A549 (cell line): Measurements from ENCODE around the gene HS3ST3A1. TPM values are rescaled to one million over a fixed set of nuclear protein-coding genes. Genes with fewer than 3 reads are reported as not detected.

Experiments
- ATAC-seq, 2 experiments: fragments of 200-7000 bp in 1 of 2; fragments of >200 bp in 1 of 2; cut with Nextera tagmentation in 1 of 2; cut with Tn5 transposase in 1 of 2; 3 replicates each; pipeline versions ENCODE4 v1.8.0 to v1.9.1; 2018 to 2020; ENCODE audit warnings: mild to moderate bottlenecking in 1 of 2, moderate library complexity in 1 of 2
- CTCF ChIA-PET: fragments of 300-600 bp; sonication (Branson Sonifier 250); formaldehyde crosslinking; extraction: SDS; loops from one replicate; lab custom pipeline; 2021; ENCODE audit warnings: antibody characterized with exemption, inconsistent platforms; lab: Yijun Ruan, JAX
- POLR2A ChIA-PET: fragments of 350-600 bp; formaldehyde crosslinking; extraction: SDS; loops from one replicate; lab custom pipeline; 2021; ENCODE audit warnings: antibody characterized with exemption, inconsistent platforms; lab: Yijun Ruan, JAX
- DNase-seq, 2 experiments: peaks; one replicate each; pipeline versions ENCODE4 v3.0.0 to v3.0.0-alpha.2; 2011 to 2016; ENCODE audit warnings: low read depth in 1 of 2, low spot score in 1 of 2
- FAIRE-seq: peaks from 2 replicates; lab custom pipeline; 2011; peaks lifted over from hg19 to GRCh38; lab: Jason Lieb, UNC
- H3K27ac ChIP-seq, 2 experiments: fragments of >200 bp; sonication (Bioruptor Twin); formaldehyde crosslinking; 3 replicates each; pipeline ENCODE4 v1.5.1; 2016 to 2017
- H3K4me1 ChIP-seq: fragments of >200 bp; sonication (Bioruptor Twin); formaldehyde crosslinking; 3 replicates; pipeline ENCODE4 v1.6.1; 2016
- H3K4me2 ChIP-seq: fragments of >200 bp; sonication (Bioruptor Twin); formaldehyde crosslinking; 3 replicates; pipeline ENCODE4 v1.6.1; 2016
- H3K4me3 ChIP-seq: fragments of >200 bp; sonication (Bioruptor Twin); formaldehyde crosslinking; 3 replicates; pipeline ENCODE4 v1.5.1; 2016
- H3K9me3 ChIP-seq: fragments of >200 bp; sonication (Bioruptor Twin); formaldehyde crosslinking; 3 replicates; pipeline ENCODE4 v1.6.1; 2016
- CBX8 ChIP-seq: fragments of 200-600 bp; sonication (generic); IDR thresholded peaks from 2 replicates; pipeline ENCODE4 v1.6.1; 2016
- CEBPB ChIP-seq, 2 experiments: fragments of >200 bp in 1 of 2; sonication (Bioruptor Twin) in 1 of 2; formaldehyde crosslinking in 1 of 2; IDR thresholded peaks; 2 replicates each; pipeline ENCODE4 v1.6.1; 2012 to 2016
- CHD4 ChIP-seq: fragments of 200-600 bp; sonication (generic); IDR thresholded peaks from 2 replicates; pipeline ENCODE4 v1.6.1; 2016; ENCODE audit warnings: antibody characterized with exemption, mild to moderate bottlenecking, borderline replicate concordance
- EHMT2 ChIP-seq: fragments of 200-600 bp; sonication (generic); IDR thresholded peaks from 2 replicates; pipeline ENCODE4 v1.6.1; 2016; ENCODE audit warnings: antibody characterized with exemption, low read depth, mild to moderate bottlenecking, moderate library complexity
- ESRRA ChIP-seq: fragments of 150-350 bp; IDR thresholded peaks from 2 replicates; pipeline ENCODE4 v1.6.1; 2014; ENCODE audit warnings: mild to moderate bottlenecking, low read length, borderline replicate concordance
- FOXS1 ChIP-seq: fragments of 250-450 bp; sonication (Bioruptor Pico); IDR thresholded peaks from 2 replicates; pipeline ENCODE4 v1.5.0; 2020; ENCODE audit warnings: mild to moderate bottlenecking, moderate library complexity
- GATA3 ChIP-seq: IDR thresholded peaks from 2 replicates; pipeline ENCODE4 v1.6.1; 2012; ENCODE audit warnings: borderline replicate concordance
- HOXB5 ChIP-seq: fragments of 250-450 bp; sonication (Bioruptor Pico); IDR thresholded peaks from 2 replicates; pipeline ENCODE4 v1.5.0; 2020; ENCODE audit warnings: mild to moderate bottlenecking, moderate library complexity
- JUNB ChIP-seq: fragments of >200 bp; sonication (Bioruptor Twin); formaldehyde crosslinking; IDR thresholded peaks from 2 replicates; pipeline ENCODE4 v1.6.1; 2016
- KDM1A ChIP-seq: fragments of 200-600 bp; sonication (generic); IDR thresholded peaks from 2 replicates; pipeline ENCODE4 v1.6.1; 2016; ENCODE audit warnings: low read depth, mild to moderate bottlenecking
- NPAS2 ChIP-seq: fragments of 250-450 bp; sonication (Bioruptor Pico); IDR thresholded peaks from 2 replicates; pipeline ENCODE4 v1.8.0; 2022; ENCODE audit warnings: mild to moderate bottlenecking, moderate library complexity, borderline replicate concordance
- POLR2AphosphoS2 ChIP-seq: conservative IDR thresholded peaks from 2 replicates; pipeline ENCODE4 v1.6.1; 2012; ENCODE audit warnings: low read length, improper control_type of control experiment, inconsistent platforms
- RARB ChIP-seq: fragments of 250-450 bp; sonication (Bioruptor Pico); IDR thresholded peaks from 2 replicates; pipeline ENCODE4 v1.8.0; 2021; ENCODE audit warnings: mild to moderate bottlenecking, moderate library complexity
- RFX5 ChIP-seq: fragments of 450-650 bp; IDR thresholded peaks from 2 replicates; pipeline ENCODE4 v1.7.1; 2014; ENCODE audit warnings: antibody characterized with exemption, mild to moderate bottlenecking, moderate library complexity
- SREBF2 ChIP-seq: fragments of 450-650 bp; IDR thresholded peaks from 2 replicates; pipeline ENCODE4 v1.6.1; 2014; ENCODE audit warnings: mild to moderate bottlenecking, moderate library complexity
- TFCP2L1 ChIP-seq: fragments of 250-450 bp; sonication (Bioruptor Pico); IDR thresholded peaks from 2 replicates; pipeline ENCODE4 v1.5.0; 2021; ENCODE audit warnings: mild to moderate bottlenecking
- WGBS: methylation state at CpG from one replicate; pipeline ENCODE4 v1.1.6; 2017; ENCODE audit errors: missing lambda C conversion rate; 5-methylcytosine and 5-hydroxymethylcytosine counted together
- polyA plus RNA-seq, 4 experiments: library from polyadenylated mRNA; depleted of rRNA in 3 of 4; stranded (reverse); fragments of >200 nt; fragmentation: RNase III in 1 of 4; extraction: RNeasy Plus Mini Kit Qiagen cat#74134 plus additional on column Dnase treatment in 1 of 4; gene quantifications; 2 replicates in 3 of 4; 3 replicates in 1 of 4; pipeline ENCODE4 v1.2.3, GENCODE V29; 2011 to 2017
- TF ChIP-seq, protein P1 (sequence below): IDR thresholded peaks from 2 replicates; pipeline ENCODE4 v1.6.1; 2012; ENCODE audit warnings: low read depth, borderline replicate concordance
- TF ChIP-seq, protein P2 (sequence below): fragments of 150-350 bp; IDR thresholded peaks from 2 replicates; pipeline ENCODE4 v1.6.1; 2014; ENCODE audit warnings: low read depth, mild to moderate bottlenecking, low read length

Gene HS3ST3A1
- polyA plus RNA-seq, 2 of the 4 experiments (the other 2 are of a cell fraction) = not detected

DNA sequence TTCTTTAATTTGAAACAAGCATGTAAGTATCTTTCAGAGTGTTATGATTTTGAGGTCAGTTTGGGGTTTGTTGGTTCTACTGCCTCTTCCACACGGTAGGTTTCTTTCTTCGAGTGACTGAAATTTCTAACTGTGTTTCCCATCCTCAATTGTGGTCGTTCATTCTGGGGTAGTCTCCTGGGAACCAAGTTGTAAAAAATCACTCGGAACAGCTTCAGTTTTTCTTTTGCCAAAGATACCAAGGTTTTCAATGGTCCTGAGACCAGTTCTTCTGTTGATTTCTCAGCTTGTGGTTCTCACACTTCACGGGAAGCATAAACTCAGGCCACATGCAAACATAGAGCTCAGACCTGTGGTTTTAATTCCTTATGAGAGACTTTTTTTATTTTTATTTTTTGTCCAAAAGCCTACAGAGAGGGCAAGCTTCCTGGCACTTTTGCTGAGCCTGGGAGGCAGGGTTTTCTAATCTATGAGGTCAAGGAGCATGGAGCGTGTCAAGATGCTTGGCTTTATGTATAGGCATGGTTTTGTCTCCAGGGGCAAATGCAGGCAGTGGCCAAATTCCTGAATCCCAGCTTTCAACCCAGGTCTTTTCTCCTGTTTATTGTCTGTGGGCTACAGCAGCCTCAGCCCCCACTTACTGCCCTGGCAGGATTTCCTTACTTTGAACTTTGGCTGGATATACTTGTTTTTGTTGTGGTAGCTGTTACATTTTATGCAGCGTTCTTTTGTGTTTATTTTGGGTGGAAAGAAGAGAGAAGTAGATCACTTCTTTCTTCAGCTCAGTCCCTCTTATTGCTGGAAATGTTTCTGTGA lies 32.9 kb downstream of the HS3ST3A1 start:
- WGBS = 25% methylated on average over 7 of the region's 7 CpGs
- Histone ChIP-seq H3K9me3 (no peaks in the 10 kb centered on the region), H3K27ac (no peak overlapping the region), H3K4me3 (no peak overlapping the region), H3K4me2 (no peak overlapping the region), H3K4me1 (no peaks in the 10 kb centered on the region)
- ATAC-seq (no peak), FAIRE-seq (no peak), DNase-seq (no peak)
- CTCF ChIA-PET = interaction anchor here (0.7 to 2.0 kb wide), 5 partner anchors 8 to 232 kb away, joined by 3 to 6 read pairs (median 4); no protein-coding TSS in a partner anchor
- TF ChIP-seq TFCP2L1 (no peak), NPAS2 (CRISPR knock-in tag) (no peak), KDM1A (no peak), GATA3 (no peak)
- POLR2A ChIA-PET = no interaction called here

DNA sequence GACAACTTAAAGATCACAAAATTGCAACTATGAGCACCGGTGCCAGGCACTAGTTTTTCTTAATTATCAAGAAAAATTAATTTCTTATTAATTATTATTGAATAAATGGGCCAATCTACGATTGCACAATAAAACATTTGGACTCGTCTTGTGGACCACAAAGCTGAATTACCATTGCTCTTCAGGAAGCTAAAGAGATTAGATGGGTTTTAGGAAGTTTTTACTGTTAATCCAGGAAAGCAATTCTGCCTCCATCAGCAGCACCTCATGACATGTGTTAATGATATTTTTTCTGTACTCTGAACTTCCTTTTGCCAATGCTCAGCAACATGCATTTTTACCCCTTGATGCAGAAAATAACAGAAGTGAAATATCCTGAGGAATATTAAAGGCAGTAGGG lies 37.9 kb downstream of the HS3ST3A1 start:
- POLR2A ChIA-PET = no interaction called here
- H3K4me1 ChIP-seq = peaks cover 11% of the 10 kb centered on the region; the same call in 1 of the 3 replicates
- H3K27ac ChIP-seq = no peak overlapping the region
- no peak for DNase-seq
- peak; percentile 36 for FAIRE-seq
- 12% methylated on average over 3 of the region's 3 CpGs for WGBS
- no peaks in the 10 kb centered on the region for H3K9me3 ChIP-seq
- H3K4me2 ChIP-seq = no peak overlapping the region
- CTCF ChIA-PET = interaction anchor here (0.6 to 2.2 kb wide), 5 partner anchors 20 to 1363 kb away, joined by 3 to 5 read pairs (median 3); no protein-coding TSS in a partner anchor
- no peak for TF ChIP-seq RFX5
- H3K4me3 ChIP-seq = no peak overlapping the region
- ATAC-seq = no peak

DNA sequence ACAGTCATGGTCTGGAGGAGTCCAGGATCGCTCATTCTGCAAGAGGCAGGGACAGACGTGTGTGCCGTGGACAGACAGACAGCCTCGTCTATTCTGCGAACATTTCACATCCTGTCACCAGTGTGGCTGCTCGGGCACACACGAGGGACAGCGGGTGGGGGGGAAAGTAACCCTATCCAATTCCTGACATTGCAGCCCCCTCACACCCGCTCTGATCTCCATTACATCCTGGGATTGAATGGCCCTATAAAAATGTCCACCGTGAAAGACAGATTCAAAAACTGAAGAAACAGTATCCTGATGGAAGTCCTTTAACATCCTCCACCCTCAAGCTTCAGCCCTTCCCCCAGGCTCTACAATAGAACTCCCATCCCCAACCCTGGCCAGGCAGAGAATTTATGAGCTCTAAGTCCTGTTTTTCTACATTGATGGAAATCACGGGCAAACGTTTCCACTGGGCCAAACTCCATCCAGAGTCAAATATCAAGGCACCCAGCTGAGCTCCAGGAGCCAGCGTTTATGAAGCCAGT lies 39.4 kb downstream of the HS3ST3A1 start:
- Histone ChIP-seq H3K4me3 (no peak overlapping the region), H3K4me1 (peaks cover 11% of the 10 kb centered on the region; the same call in 1 of the 3 replicates), H3K27ac (peak overlapping the region; percentile 40 to 80; a peak in 5 of 6 replicates), H3K4me2 (peak overlapping the region; percentile 44), H3K9me3 (no peaks in the 10 kb centered on the region)
- FAIRE-seq (no peak), DNase-seq (peak in 1 of 2 experiments; percentile 64), ATAC-seq (peak in 1 of 2 experiments; percentile 98; a peak in 4 of 6 replicates)
- TF ChIP-seq EHMT2 (no peak), POLR2AphosphoS2 (no peak), CHD4 (no peak), CEBPB (IDR thresholded peaks at IDR 0.05) (no peak), RFX5 (no peak), RARB (no peak), CBX8 (no peak), JUNB (no peak), FOXS1 (CRISPR knock-in tag) (no peak), ESRRA (no peak), SREBF2 (no peak), HOXB5 (CRISPR knock-in tag) (no peak)
- TF ChIP-seq, protein P1, sequence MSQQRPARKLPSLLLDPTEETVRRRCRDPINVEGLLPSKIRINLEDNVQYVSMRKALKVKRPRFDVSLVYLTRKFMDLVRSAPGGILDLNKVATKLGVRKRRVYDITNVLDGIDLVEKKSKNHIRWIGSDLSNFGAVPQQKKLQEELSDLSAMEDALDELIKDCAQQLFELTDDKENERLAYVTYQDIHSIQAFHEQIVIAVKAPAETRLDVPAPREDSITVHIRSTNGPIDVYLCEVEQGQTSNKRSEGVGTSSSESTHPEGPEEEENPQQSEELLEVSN = no peak
- TF ChIP-seq, protein P2, sequence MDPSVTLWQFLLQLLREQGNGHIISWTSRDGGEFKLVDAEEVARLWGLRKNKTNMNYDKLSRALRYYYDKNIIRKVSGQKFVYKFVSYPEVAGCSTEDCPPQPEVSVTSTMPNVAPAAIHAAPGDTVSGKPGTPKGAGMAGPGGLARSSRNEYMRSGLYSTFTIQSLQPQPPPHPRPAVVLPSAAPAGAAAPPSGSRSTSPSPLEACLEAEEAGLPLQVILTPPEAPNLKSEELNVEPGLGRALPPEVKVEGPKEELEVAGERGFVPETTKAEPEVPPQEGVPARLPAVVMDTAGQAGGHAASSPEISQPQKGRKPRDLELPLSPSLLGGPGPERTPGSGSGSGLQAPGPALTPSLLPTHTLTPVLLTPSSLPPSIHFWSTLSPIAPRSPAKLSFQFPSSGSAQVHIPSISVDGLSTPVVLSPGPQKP = no peak
- WGBS = 24% methylated on average over 13 of the region's 13 CpGs
- POLR2A ChIA-PET = interaction anchor here (1.1 kb wide), 1 partner anchor 738 kb away, joined by 3 read pairs; the partner anchor contains the start of gene HS3ST3B1
- CTCF ChIA-PET = interaction anchor here (0.6 to 2.2 kb wide), 9 partner anchors 9 to 1614 kb away, joined by 3 to 7 read pairs (median 4); no protein-coding TSS in a partner anchor
